ENCODE data around the gene SETBP1.

SETBP1 gene

GRCh38 chr18:44766450-44766849 lies 85.8 kb downstream of the SETBP1 start:
- DNase-seq, result no peak

DNA sequence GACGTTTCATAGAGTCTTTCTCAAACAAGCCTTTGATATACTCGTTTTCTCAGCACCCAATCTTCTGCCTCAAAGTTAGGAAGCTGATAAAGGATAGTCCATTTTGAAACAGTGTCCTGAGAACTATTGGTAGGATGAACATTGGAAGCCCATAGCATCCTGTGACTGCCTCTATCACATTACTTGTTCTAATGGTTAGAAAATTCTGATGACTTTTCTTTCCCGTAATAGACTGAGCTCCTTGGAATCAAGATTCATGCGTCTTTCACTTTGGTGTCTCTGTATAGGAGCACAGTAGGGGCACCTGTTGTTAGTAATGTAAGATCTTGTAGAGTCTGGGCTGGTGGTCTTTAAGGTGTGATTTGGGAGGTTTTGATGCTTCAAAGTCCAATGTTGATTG lies 87.1 kb downstream of the SETBP1 start:
- DNase-seq, result no peak

DNA sequence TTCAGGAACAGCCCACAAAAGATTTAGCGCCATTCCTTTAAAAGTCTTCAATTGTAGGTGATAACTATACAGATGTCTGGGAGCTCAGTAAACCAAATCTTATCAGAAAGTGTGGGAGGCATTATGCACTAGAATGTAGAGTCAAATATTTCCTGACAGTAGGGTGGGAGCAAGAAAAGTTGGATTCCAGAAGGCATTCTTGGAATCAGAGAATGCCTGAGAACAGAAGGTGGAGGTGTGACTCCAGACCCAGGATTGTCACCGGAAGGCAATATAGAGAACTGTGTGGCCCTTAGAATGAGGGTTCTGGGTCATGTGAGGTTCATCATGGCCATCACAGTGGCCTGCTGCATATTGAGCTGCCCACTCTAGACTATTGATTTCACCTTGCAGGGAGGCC lies 90.0 kb downstream of the SETBP1 start:
- DNase-seq, result no peak

DNA sequence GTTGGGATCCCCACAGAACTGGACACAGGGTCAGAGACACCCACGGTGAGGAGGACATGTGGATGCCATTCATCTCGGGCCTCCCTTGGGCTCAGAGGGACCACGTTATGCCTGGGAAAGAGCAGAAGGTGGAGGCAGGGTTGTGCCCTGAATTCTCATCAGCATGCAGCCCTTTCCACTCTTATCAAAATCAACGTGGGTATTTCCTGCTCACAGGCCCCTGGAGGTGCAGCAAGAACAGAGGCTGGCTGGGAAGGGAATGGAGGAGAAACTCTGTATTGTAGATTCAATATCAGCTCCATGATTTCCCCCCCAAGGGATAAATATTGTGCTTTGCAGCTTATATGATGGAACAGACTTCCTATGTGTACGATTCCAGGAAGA lies 90.9 kb downstream of the SETBP1 start:
- DNase-seq, result no peak

DNA sequence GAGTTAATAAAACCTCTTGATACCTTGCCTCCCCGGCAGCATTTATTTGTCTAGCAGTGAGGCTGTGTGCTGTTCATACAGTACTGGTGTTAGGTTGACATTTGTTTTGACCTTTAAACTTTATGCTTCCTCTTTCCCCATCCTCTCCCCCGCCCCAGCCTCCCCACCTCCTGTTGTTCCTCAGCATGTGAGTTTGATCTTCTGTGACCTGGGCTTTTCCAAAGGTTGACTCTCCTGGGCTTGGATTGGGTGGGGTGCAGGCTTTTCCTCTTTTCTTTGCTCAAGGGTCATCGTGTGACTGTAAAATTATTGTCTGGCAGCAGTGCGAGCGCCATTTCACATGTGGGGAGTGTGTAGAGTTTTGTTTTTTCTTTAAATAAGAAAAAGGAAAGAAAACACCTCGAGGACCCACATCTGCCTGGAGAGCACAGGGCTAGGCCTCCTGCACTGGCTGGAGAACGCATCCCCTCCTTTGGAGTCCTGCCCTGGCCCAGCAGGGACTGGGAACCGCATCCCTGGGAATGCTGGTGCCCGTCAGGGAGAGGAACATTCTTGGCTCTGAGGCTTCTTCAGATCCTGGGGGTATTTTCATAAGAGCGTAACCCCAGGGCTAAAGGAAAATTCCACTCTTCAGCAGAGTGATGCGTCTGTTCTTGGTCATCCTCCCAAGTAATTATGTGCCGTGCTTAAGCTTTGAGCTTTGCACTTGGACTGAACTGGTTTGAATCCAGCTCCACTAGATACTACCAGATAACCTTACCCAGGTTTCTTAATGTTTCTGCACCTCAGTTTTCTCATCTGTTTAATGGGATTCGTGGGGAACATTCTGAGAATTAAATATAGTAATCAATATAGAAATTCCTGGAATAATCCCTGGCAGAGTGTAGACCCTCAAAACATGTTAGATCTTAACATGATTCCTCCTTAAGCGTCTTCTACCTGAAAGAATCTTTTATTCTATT lies 91.5 kb downstream of the SETBP1 start:
- DNase-seq, result no peak

DNA sequence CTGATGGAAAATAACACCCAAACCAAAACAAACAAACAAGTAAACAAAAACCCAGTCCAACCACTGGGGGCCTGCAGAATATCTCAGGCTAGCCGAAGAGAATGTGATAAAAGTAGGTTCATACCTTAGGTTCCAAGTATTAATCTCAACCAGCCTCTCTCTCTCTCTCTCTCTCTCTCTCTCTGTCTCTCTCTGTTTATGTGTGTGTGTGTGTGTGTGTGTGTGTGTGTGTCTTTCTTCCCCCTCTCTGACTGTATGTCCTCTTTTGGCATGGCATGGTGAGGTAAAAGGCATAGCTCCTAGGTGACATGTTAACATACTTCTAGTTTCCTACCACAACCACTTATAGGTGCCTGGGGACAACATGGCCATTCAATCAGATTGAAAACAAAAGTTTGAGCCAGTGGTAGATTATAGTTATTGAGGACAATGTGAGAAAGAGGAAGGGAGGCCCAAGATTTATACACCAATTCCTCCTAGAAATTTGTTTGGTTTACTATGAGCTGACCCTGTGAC lies 93.0 kb downstream of the SETBP1 start:
- no peak for DNase-seq

GRCh38 chr18:44774191-44774590 lies 93.5 kb downstream of the SETBP1 start:
- DNase-seq, result no peak

DNA sequence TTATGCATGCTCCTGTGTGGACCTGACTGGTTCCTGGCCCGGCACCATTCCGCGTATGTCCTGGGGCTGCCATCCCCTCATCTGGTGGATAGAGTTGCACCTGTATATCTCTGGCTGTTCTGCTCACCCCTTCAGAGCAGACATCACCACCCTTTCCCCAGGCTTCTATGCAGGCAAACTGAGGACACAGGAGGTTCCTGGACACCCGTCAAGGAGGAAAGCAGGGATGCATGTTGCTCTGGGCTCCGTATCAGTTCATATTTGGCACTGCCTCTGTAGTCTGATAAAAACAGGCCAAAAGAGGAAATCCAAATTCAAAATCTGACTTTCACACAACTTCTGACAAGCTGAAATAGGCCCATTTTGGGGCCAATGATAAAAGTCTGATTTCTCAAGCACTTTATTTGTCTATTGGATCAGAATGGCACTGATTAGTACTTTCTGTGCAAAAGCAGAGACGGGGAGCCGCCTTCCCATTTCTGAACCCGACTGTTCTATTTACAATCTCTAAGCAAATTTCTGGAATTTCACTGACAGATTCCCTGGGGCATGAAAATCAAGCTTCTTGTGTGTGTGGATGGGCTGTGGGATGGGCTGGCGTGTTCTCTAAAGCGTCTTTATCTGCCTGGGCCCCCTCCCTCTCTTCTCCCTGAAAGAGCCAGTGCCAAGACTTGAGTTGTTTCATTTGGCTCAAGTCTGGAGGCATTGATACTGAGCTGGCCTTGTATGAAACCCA lies 96.9 kb downstream of the SETBP1 start:
- no peak for DNase-seq

GRCh38 chr18:44778788-44779187 lies 98.1 kb downstream of the SETBP1 start:
- no peak for DNase-seq

DNA sequence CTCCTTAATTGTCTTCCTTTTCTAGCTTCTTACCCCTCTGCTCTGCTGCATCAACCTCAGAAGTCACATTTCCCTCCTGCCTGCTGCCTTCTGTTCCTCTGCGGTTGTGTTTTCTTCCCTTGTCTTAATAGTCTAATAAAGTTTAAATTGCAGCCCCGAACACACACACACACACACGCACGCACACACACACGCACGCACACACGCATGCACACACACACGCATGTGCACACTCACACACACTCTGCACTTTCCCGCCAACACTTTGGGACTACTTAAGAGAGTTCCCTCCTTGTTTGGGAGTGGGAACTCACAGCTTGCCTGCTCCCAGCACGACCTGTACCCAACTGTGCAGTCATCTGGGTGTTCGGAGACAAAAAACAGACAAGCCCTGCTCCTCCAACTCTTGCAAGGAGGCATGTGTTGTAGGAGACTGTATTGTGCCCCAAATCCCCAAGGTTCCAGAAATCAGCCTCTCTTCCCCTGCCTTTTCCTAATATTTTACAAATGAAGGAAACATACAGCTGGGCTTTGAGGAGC lies 99.1 kb downstream of the SETBP1 start:
- DNase-seq, result no peak

DNA sequence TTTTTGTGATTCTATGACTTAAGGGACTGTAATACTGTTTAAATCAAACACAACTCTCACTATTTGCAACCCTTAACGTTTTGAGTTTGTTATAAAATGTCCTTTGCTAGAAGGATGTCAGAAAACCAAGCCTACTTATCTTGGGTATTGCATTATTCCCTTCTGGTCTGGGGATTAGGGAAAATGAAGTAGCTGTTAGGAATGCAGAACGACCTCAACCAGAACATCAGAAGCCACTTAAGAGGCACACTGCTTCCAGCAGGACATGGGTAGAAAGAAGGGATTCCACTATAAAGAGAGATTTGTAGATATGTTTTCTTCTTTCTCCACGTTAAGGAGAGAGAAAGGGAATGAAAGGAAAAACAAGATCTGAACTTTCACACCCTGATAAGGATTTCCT lies 101.2 kb downstream of the SETBP1 start:
- DNase-seq, result no peak

DNA sequence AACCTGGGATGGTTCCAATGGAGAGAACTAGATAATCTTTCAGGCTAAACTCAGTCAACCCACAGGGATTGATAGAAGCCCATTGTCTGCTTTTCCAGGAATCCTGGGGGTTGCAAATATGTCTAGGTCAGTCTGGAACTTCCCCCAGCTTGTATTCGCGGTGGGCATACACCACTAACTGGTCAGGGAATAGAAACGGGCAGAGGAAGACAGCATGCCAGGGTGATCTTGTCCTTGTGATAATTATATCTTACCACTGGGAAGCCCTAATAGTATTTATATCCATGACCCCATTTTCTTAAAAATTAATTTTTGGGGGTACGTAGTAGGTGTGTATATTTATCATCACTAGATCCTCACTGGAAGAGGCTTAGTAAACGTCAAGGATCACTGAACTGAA lies 101.9 kb downstream of the SETBP1 start:
- DNase-seq, result no peak

- no peak for DNase-seq
Measured at GRCh38 chr18:44783371-44783770, 102.7 kb downstream of the SETBP1 start.

- DNase-seq, result no peak
Measured at GRCh38 chr18:44786257-44786656, 105.6 kb downstream of the SETBP1 start.

DNA sequence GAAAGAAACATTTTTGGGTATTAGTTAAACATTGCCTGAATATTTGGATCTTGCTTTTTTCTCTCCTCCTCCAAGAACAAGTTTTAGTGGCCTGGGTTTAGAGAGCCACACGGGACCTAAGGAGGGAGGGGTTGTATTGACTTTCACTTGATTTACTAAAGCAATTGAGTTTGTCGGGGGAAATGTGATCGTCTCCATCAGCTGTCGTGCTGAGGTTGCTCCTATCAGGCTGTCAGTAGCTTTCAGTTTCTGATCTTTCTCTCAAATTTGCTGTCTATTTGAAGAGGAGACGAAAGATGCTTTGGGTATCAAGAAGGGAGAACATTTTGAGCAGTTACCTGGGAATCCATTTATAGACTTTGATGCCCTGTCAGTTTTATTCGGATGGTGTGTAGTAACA lies 106.0 kb downstream of the SETBP1 start:
- DNase-seq, result no peak

- DNase-seq, result no peak
Measured at GRCh38 chr18:44788334-44788733, 107.6 kb downstream of the SETBP1 start.

DNA sequence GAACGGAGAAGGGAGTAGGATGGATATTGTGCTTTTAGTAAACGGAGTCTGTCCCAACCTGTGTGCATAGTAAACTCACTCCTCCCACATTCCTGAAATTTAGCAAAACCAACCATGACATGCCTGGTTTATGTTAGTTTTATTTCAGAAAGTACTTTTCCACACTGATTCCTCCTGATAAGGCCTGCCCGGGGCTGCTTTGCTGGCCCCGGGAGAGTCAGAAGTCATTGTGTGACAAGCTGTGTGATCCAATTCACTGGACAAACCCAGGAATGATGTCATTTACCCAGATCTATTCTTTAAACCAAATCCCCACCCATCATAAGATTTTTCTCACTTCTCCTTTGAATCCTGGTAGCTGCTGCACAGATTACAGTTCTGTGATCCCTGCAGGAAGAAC lies 109.0 kb downstream of the SETBP1 start:
- DNase-seq, result no peak

- no peak for DNase-seq
Measured at GRCh38 chr18:44790860-44791259, 110.2 kb downstream of the SETBP1 start.

DNA sequence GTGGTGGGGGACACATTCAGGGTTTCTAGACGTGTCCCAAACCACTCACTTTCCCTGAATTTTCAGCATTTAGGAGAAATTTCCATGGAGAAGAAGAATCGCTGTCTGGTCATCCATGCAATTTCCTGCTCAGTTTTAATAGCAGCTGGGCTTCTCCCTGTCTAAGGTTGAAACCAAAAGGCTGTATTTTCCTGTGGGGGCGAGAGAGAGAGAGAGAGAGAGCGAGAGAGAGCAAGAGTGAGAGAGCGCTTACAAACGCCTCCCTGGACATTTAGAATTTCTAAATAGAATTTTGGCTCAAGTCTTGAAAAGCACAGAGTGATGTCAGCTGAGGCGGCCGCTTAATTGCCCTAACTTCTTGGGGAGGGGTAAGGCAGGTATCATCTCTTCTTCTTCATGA lies 110.8 kb downstream of the SETBP1 start:
- no peak for DNase-seq

- no peak for DNase-seq
Measured at GRCh38 chr18:44792456-44793061, 111.9 kb downstream of the SETBP1 start.

DNA sequence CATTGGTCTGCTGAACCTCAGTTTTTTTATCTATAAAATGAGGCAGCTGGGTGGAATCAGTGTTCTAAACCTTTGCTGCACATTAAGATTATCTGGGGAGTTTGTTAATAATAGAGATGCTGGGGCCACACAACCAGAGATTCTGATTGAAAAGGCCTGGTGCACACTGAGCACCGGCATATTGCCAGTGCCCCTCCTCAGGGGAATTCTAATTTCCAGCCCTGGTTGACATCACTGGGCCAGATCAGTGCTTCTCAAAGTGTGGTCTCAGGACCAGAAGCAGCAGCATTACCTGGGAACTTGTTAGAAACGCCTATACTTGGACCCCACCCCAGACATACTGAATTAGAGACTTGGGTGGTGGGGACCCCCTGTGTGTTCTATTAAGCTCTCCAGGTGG lies 112.5 kb downstream of the SETBP1 start:
- DNase-seq, result no peak

DNA sequence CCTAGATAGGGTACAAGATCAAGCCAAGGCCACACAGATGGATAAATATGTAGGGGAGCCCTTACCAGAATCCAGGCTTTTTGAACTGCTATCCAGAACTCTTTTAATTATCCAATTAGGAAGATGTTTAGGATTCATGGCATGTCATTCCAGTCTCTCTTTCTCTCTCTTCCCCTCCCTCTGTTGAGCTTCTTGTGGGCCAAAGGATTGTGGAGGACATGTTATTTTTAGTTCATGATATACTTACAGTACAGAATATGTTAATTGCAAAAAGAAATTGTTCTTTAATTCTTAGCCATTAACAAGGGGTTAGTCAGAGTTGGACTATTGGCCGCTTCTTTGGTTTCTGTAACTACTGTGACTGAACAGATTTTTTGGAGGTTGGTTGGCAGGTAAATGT lies 113.0 kb downstream of the SETBP1 start:
- no peak for DNase-seq

- DNase-seq, result no peak
Measured at GRCh38 chr18:44795241-44795640, 114.6 kb downstream of the SETBP1 start.
